Thyroid gland (tissue), 4 donors: ENCODE results near the gene BICD2.

Experiments used
- POLR2A ChIP-seq, 2 donors: fragments of 450-650 bp; IDR thresholded peaks; one replicate each; pipeline ENCODE4 v1.6.1; 2017; ENCODE audit warnings: antibody characterized with exemption in 2 of 2, mild to moderate bottlenecking in 2 of 2, moderate library complexity in 1 of 2
- TF ChIP-seq, protein P1 (sequence below), 6 experiments: fragments of 200-600 bp in 3 of 6; fragments of 450-650 bp in 3 of 6; sonication (generic) in 3 of 6; IDR thresholded peaks; one replicate each; pipeline ENCODE4 v1.5.1; 2016 to 2019; ENCODE audit warnings: antibody characterized with exemption in 6 of 6, mild to moderate bottlenecking in 2 of 6, inconsistent platforms in 1 of 6, moderate library complexity in 1 of 6

- TF ChIP-seq, protein P1, sequence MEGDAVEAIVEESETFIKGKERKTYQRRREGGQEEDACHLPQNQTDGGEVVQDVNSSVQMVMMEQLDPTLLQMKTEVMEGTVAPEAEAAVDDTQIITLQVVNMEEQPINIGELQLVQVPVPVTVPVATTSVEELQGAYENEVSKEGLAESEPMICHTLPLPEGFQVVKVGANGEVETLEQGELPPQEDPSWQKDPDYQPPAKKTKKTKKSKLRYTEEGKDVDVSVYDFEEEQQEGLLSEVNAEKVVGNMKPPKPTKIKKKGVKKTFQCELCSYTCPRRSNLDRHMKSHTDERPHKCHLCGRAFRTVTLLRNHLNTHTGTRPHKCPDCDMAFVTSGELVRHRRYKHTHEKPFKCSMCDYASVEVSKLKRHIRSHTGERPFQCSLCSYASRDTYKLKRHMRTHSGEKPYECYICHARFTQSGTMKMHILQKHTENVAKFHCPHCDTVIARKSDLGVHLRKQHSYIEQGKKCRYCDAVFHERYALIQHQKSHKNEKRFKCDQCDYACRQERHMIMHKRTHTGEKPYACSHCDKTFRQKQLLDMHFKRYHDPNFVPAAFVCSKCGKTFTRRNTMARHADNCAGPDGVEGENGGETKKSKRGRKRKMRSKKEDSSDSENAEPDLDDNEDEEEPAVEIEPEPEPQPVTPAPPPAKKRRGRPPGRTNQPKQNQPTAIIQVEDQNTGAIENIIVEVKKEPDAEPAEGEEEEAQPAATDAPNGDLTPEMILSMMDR (IDR thresholded peaks at IDR 0.05), result no peak
- TF ChIP-seq POLR2A (IDR thresholded peaks at IDR 0.05), result no peak
Observed at GRCh38 chr9:92804727-92805126, 40.1 kb upstream of the BICD2 start.
